ENCODE measurements around the gene KCNG2. TPM values are rescaled to one million over a fixed set of nuclear protein-coding genes. Genes with fewer than 3 reads are reported as not detected.

The KCNG2 gene
- total RNA-seq, 2 donors from 2014 or later: 1.5 TPM; not detected in 1

GRCh38 chr18:79790996-79791972 lies 6.5 kb upstream of the KCNG2 start:
- TF ChIP-seq CTCF (IDR thresholded peaks at IDR 0.05): no peak
- Histone ChIP-seq H3K27me3 (replicated peaks; ENCODE audit: insufficient read depth) (no peaks in the 10 kb centered on the region), H3K4me3 (peak overlapping the region; percentile 35), H3K36me3 (no peaks in the 10 kb centered on the region), H3K27ac (no peak overlapping the region), H3K4me1 (ENCODE audit: control insufficient read depth in 1 of 2, low read depth in 2 of 2) (peaks cover 0 to 8% of the 10 kb centered on the region in 2 donors), H3K9me3 (no peaks in the 10 kb centered on the region)
- ATAC-seq (ENCODE audit: insufficient number of reproducible peaks, low FRiP score, low read depth) (no peak), DNase-seq (ENCODE audit: low spot score) (no peak)

- no peak for TF ChIP-seq CTCF (IDR thresholded peaks at IDR 0.05)
- Histone ChIP-seq H3K9me3 (no peaks in the 10 kb centered on the region), H3K4me1 (ENCODE audit: control insufficient read depth in 1 of 2, low read depth in 2 of 2) (peaks cover 0 to 8% of the 10 kb centered on the region in 2 donors), H3K27me3 (replicated peaks; ENCODE audit: insufficient read depth) (no peaks in the 10 kb centered on the region), H3K27ac (no peak overlapping the region), H3K36me3 (no peaks in the 10 kb centered on the region), H3K4me3 (peak overlapping the region; percentile 35)
- ATAC-seq (ENCODE audit: insufficient number of reproducible peaks, low FRiP score, low read depth) (no peak), DNase-seq (ENCODE audit: low spot score) (no peak)
These were observed 5.4 kb upstream of the KCNG2 start for GRCh38 chr18:79792096-79792987.

- Histone ChIP-seq H3K36me3 (no peaks in the 10 kb centered on the region), H3K4me3 (no peak overlapping the region), H3K27ac (no peak overlapping the region), H3K4me1 (ENCODE audit: control insufficient read depth in 1 of 2, low read depth in 2 of 2) (peaks cover 0 to 4% of the 10 kb centered on the region in 2 donors), H3K27me3 (replicated peaks; ENCODE audit: insufficient read depth) (no peaks in the 10 kb centered on the region), H3K9me3 (no peaks in the 10 kb centered on the region)
- DNase-seq (ENCODE audit: low spot score) (no peak), ATAC-seq (ENCODE audit: insufficient number of reproducible peaks, low FRiP score, low read depth) (no peak)
- TF ChIP-seq CTCF (IDR thresholded peaks at IDR 0.05): no peak
These were observed 4.8 kb upstream of the KCNG2 start for GRCh38 chr18:79792988-79793355.

- DNase-seq (ENCODE audit: low spot score): no peak
- no peak overlapping the region for H3K4me3 ChIP-seq
- no peaks in the 10 kb centered on the region for H3K9me3 ChIP-seq
- ATAC-seq (ENCODE audit: insufficient number of reproducible peaks, low FRiP score, low read depth): no peak
- TF ChIP-seq CTCF (IDR thresholded peaks at IDR 0.05): no peak
- H3K4me1 ChIP-seq (ENCODE audit: control insufficient read depth in 1 of 2, low read depth in 2 of 2): peaks cover 0 to 4% of the 10 kb centered on the region in 2 donors
- no peak overlapping the region for H3K27ac ChIP-seq
- H3K36me3 ChIP-seq: no peaks in the 10 kb centered on the region
- H3K27me3 ChIP-seq (replicated peaks; ENCODE audit: insufficient read depth): peaks cover 9% of the 10 kb centered on the region
These were observed 2.9 kb upstream of the KCNG2 start for GRCh38 chr18:79794846-79795245.

- peaks cover 0 to 4% of the 10 kb centered on the region in 2 donors for H3K4me1 ChIP-seq (ENCODE audit: control insufficient read depth in 1 of 2, low read depth in 2 of 2)
- H3K4me3 ChIP-seq: no peak overlapping the region
- peaks cover 9% of the 10 kb centered on the region for H3K27me3 ChIP-seq (replicated peaks; ENCODE audit: insufficient read depth)
- DNase-seq (ENCODE audit: low spot score) (no peak), ATAC-seq (ENCODE audit: insufficient number of reproducible peaks, low FRiP score, low read depth) (no peak)
- no peak overlapping the region for H3K27ac ChIP-seq
- TF ChIP-seq CTCF (IDR thresholded peaks at IDR 0.05): no peak
- H3K9me3 ChIP-seq: no peaks in the 10 kb centered on the region
- H3K36me3 ChIP-seq: no peaks in the 10 kb centered on the region
These were observed 2.3 kb upstream of the KCNG2 start for GRCh38 chr18:79795446-79795845.

Data from thoracic aorta (tissue), 2 donors.